Natural killer cell (primary cell): ENCODE results near the gene C5orf52. TPM values are rescaled to one million over a fixed set of nuclear protein-coding genes. Genes with fewer than 3 reads are reported as not detected.

ENCODE experiments used
- ATAC-seq, 3 donors: fragments of 150-1000 bp in 2 of 3; fragments of 200-7000 bp in 1 of 3; cut with Tn5 transposase; 1 replicate in 1 of 3; 2 replicates in 2 of 3; pipeline ENCODE4 v1.10.0; 2021; ENCODE audit warnings: mild to moderate bottlenecking in 2 of 3, moderate library complexity in 2 of 3
- DNase-seq, 2 donors: peaks; one replicate each; pipeline versions ENCODE4 v3.0.0 to v3.0.0-alpha.2; 2013 to 2021; ENCODE audit warnings: mixed read lengths in 1 of 2
- H3K27ac ChIP-seq: one replicate; pipeline ENCODE4 v1.5.1; 2013; ENCODE audit warnings: mild to moderate bottlenecking, low read length
- H3K27me3 ChIP-seq: one replicate; pipeline ENCODE4 v1.6.1; 2013; ENCODE audit warnings: low read length; ENCODE audit not compliant: control insufficient read depth, insufficient read depth
- H3K36me3 ChIP-seq: one replicate; pipeline ENCODE4 v1.6.1; 2013; ENCODE audit warnings: low read length; ENCODE audit not compliant: control insufficient read depth, insufficient read depth
- H3K4me1 ChIP-seq: one replicate; pipeline ENCODE4 v1.6.1; 2013; ENCODE audit warnings: low read length; ENCODE audit not compliant: control insufficient read depth, insufficient read depth
- H3K4me3 ChIP-seq: one replicate; pipeline ENCODE4 v1.5.1; 2013; ENCODE audit warnings: low read length
- H3K9me3 ChIP-seq: one replicate; pipeline ENCODE4 v1.6.1; 2013; ENCODE audit warnings: low read length; ENCODE audit not compliant: control insufficient read depth, insufficient read depth
- H3K27ac Mint-ChIP-seq, 2 donors: one replicate each; pipeline ENCODE4 v1.8.0; 2022; ENCODE audit warnings: mild to moderate bottlenecking in 2 of 2, mixed read lengths in 2 of 2, moderate library complexity in 1 of 2
- H3K27me3 Mint-ChIP-seq, 2 donors: one replicate each; pipeline ENCODE4 v1.8.0; 2022; ENCODE audit warnings: low read depth in 2 of 2, mixed read lengths in 2 of 2
- H3K36me3 Mint-ChIP-seq: one replicate; pipeline ENCODE4 v1.8.0; 2022; ENCODE audit warnings: mixed read lengths
- H3K4me1 Mint-ChIP-seq, 2 donors: one replicate each; pipeline ENCODE4 v1.8.0; 2022; ENCODE audit warnings: mixed read lengths in 2 of 2
- H3K4me3 Mint-ChIP-seq: one replicate; pipeline ENCODE4 v1.8.0; 2022; ENCODE audit warnings: mild to moderate bottlenecking, moderate library complexity, mixed read lengths
- H3K9me3 Mint-ChIP-seq, 2 donors: one replicate each; pipeline ENCODE4 v1.8.0; 2022; ENCODE audit warnings: mixed read lengths in 2 of 2
- WGBS: methylation state at CpG from one replicate; pipeline ENCODE4 v1.1.7; 2013; ENCODE audit warnings: missing lambda C conversion rate; ENCODE audit not compliant: insufficient coverage; 5-methylcytosine and 5-hydroxymethylcytosine counted together
- intact Hi-C: fragments of 100-400 bp; cut with micrococcal nuclease; formaldehyde crosslinking; loops from one replicate; pipeline ENCODE4 v1.14.2; 2022
- total RNA-seq, 4 donors: library from RNA; stranded (reverse); fragments of 120-200 nt in 1 of 4; gene quantifications; one replicate each; pipeline versions ENCODE4 v1.2.3 to v1.2.4, GENCODE V29; 2013 to 2022
- TF ChIP-seq, protein P1 (sequence below): fragments of 200-600 bp; IDR thresholded peaks from one replicate; pipeline ENCODE4 v1.8.0; 2022; ENCODE audit warnings: antibody characterized with exemption

C5orf52 gene
- total RNA-seq, 3 donors from 2014 or later (not counting 1 experiment from before 2014, with no cell fraction given): not detected

DNA sequence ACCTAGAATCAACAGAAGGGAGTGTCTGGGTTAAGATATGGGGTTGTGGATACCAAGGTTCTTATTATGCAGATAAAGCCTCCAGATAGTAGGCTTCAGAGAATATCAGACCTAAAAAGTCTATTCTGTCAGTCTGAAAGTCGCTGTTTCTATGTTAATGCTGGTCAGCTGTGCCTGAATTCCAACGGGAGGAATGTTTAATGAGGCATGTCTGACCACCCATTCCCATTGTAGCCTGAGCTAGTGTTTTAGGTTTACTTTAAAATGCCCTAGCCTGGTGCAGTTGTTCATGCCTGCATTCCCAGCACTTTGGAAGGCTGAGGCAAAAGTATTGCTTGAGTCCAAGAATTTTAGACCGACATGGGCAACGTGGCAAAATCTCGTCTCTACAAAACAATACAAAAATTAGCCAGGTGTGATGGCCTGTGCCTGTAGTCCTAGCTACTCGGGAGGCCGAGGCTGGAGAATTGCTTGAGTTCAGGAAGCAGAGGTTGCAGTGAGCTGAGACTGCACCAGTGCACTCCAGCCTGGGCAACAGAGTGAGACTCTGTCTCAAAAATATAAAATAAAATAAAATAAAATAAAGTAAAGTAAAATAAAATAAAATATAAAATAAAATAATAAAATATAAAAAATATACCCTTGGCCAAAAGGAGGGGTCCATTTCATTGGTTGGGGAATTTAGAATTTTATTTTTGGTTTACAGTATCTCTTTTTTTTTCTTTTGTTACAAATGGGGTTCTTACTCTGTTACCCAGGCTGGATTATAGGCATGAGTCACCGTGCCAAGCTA, 11.3 kb upstream of the C5orf52 start:
- H3K4me3 Mint-ChIP-seq: no peak overlapping the region
- 93% methylated on average over 8 of the region's 8 CpGs for WGBS
- peaks cover 12% of the 10 kb centered on the region for H3K36me3 Mint-ChIP-seq
- no peak overlapping the region for H3K27ac Mint-ChIP-seq
- H3K27me3 Mint-ChIP-seq: peaks cover 2 to 7% of the 10 kb centered on the region in 2 donors
- ATAC-seq (no peak), DNase-seq (no peak)
- no peaks in the 10 kb centered on the region for H3K4me1 Mint-ChIP-seq
- H3K9me3 ChIP-seq: no peaks in the 10 kb centered on the region
- H3K27me3 ChIP-seq: no peaks in the 10 kb centered on the region
- no peak overlapping the region for H3K4me3 ChIP-seq
- no peaks in the 10 kb centered on the region for H3K9me3 Mint-ChIP-seq
- no peak overlapping the region for H3K27ac ChIP-seq
- H3K4me1 ChIP-seq: no peaks in the 10 kb centered on the region
- TF ChIP-seq, protein P1, sequence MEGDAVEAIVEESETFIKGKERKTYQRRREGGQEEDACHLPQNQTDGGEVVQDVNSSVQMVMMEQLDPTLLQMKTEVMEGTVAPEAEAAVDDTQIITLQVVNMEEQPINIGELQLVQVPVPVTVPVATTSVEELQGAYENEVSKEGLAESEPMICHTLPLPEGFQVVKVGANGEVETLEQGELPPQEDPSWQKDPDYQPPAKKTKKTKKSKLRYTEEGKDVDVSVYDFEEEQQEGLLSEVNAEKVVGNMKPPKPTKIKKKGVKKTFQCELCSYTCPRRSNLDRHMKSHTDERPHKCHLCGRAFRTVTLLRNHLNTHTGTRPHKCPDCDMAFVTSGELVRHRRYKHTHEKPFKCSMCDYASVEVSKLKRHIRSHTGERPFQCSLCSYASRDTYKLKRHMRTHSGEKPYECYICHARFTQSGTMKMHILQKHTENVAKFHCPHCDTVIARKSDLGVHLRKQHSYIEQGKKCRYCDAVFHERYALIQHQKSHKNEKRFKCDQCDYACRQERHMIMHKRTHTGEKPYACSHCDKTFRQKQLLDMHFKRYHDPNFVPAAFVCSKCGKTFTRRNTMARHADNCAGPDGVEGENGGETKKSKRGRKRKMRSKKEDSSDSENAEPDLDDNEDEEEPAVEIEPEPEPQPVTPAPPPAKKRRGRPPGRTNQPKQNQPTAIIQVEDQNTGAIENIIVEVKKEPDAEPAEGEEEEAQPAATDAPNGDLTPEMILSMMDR: no peak
- intact Hi-C loops: no loop called here
- no peaks in the 10 kb centered on the region for H3K36me3 ChIP-seq

DNA sequence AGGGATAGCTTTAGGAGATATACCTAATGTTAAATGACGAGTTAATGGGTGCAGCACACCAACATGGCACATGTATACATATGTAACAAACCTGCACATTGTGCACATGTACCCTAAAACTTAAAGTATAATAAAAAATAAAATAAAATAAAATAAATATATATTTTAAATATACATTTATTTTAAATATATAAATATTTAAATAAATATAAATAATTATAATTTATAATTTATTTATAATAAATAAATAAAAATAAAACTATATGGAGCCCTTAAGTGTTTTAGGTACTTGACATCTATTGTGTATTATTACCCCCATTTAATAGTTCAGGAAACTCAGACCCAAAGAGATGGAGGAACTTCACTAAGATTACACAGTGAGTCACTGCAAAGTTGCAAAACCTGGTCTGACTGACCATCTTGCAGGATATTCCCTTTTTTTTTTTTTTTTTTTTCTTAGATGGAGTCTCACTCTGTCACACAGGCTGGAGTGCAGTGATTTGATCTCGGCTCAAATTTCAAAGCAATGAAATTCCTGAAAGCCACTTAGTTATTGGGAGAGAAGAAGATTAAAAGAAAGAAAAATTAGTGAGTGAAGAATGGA, 5.8 kb upstream of the C5orf52 start:
- Histone ChIP-seq H3K4me1 (no peaks in the 10 kb centered on the region), H3K36me3 (no peaks in the 10 kb centered on the region), H3K27me3 (peaks cover 8% of the 10 kb centered on the region), H3K27ac (no peak overlapping the region), H3K9me3 (no peaks in the 10 kb centered on the region), H3K4me3 (no peak overlapping the region)
- H3K27me3 Mint-ChIP-seq: peaks cover 21 to 26% of the 10 kb centered on the region in 2 donors
- no peak for ATAC-seq
- intact Hi-C loops: no loop called here
- TF ChIP-seq, protein P1: no peak
- peaks cover 5 to 8% of the 10 kb centered on the region in 2 donors for H3K4me1 Mint-ChIP-seq
- no peak overlapping the region for H3K4me3 Mint-ChIP-seq
- no peak for DNase-seq
- H3K36me3 Mint-ChIP-seq: peaks cover 7% of the 10 kb centered on the region
- H3K27ac Mint-ChIP-seq: no peak overlapping the region
- H3K9me3 Mint-ChIP-seq: no peaks in the 10 kb centered on the region
- 100% methylated on average over 1 of the region's 2 CpGs for WGBS

DNA sequence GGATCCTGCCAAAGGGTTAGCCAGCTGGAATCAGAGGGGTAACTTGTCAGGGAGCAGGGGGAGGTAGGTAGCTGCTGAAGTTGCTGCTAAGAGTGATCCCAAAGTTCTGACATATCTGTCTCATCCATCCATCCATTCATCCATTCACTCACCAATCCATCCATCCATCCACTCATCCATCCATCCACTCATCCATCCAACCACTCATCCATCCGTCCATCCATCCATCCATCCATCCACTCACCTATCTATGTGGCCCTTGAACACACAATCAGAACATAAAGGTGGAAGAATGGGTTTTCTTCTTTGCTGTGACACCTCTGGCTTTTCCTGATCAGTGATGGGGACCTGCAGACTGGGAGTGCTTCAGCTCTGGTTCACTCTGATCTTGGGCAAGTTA, 3.0 kb upstream of the C5orf52 start:
- H3K4me1 Mint-ChIP-seq: peaks cover 24 to 27% of the 10 kb centered on the region in 2 donors

More for the DNA sequence above, 3.0 kb upstream of the C5orf52 start:
- WGBS: 55% methylated on average over 1 of the region's 1 CpG
- DNase-seq: no peak
- H3K27me3 ChIP-seq: peaks cover 21% of the 10 kb centered on the region
- H3K4me1 ChIP-seq: peaks cover 13% of the 10 kb centered on the region
- intact Hi-C loops: no loop called here
- no peak overlapping the region for H3K4me3 ChIP-seq
- no peaks in the 10 kb centered on the region for H3K36me3 ChIP-seq
- TF ChIP-seq, protein P1: no peak
- no peak overlapping the region for H3K27ac Mint-ChIP-seq
- H3K27me3 Mint-ChIP-seq: peaks cover 38 to 47% of the 10 kb centered on the region in 2 donors
- H3K9me3 Mint-ChIP-seq: no peaks in the 10 kb centered on the region
- no peak for ATAC-seq
- no peaks in the 10 kb centered on the region for H3K9me3 ChIP-seq
- H3K4me3 Mint-ChIP-seq: no peak overlapping the region
- peaks cover 6% of the 10 kb centered on the region for H3K36me3 Mint-ChIP-seq
- H3K27ac ChIP-seq: no peak overlapping the region
